ENCODE results near the gene LDLRAD2.
"Not testable (repeated sequence)": the region's sequence is repeated elsewhere in the genome, so short reads cannot be mapped to it uniquely, and the experiment has no call there.

The LDLRAD2 gene

DNA sequence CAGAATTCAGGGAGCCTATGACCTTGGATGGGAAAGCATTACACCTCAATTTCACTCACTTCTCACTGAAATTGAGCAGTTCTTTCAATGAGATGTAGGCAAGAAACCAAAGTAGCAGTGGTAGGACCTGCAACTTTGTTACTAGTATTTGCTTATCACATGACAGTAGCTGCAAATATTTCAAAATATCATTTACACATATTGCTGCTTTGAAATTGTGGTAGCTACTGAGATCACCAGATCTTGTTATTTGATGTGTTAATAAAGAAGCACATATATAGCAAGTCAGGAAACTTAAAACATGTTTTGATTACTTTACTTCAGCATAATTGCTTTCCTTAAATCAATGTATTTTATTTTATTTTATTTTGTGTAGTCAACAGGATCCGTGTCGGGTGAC, 12.9 kb downstream of the LDLRAD2 start:
- no peak for DNase-seq

DNA sequence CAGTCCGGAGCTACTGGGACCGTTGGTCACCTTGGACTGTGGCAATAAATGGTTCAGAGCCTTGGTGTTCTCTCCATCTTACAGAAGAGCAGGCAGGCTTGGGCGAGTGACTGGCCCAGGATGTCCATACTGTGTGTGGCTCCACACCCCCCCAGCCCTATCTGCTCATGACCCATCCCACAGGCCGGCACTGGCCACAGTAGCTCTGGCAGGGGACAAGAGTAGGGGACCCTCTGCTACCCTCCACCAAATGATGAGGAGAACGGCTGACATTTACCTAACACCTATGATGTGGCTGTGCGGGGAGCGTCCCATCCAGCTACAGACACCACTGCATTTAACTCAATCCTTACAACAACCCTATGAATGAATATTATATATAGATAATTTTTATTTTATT, 13.3 kb downstream of the LDLRAD2 start:
- no peak for DNase-seq

DNA sequence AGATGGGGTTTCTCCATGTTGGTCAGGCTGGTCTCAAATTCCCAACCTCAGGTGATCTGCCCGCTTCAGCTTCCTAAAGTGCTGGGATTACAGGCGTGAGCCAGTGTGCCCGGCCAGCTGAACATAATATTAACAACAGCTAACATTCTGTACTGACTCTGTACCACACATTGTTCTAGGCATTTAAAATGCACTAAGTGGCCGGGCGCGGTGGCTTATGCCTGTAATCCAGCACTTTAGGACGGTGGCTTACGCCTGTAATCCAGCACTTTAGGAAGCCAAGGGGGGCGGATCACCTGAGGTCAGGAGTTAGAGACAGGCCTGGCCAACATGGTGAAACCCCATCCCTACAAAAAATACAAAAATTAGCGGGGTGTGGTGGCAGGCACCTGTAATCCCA, 14.6 kb downstream of the LDLRAD2 start:
- DNase-seq, result not testable (repeated sequence)

DNA sequence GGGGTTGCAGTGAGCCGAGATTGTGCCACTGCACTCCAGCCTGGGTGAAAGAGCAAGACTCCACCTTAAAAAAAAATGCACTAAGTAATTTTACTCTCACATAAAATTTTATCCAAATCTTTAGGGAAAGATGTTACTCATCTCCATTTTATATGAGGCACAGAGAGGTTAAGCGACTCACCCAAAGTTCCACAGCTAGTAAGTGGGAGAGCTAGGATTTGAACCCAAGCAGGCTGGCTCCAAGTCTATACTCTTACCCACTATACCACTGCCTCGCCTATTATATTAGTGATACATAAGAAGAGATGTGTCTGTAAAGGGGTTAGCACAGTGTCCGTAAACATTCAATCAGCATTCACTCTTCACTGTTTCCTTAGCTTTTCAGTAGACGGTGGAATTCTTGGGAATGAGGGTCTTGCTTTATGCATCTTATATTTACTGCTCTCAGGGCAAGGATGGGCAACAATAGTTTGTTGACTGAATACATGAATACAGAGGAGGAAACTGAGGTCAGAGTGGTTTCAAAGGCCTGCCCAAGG, 15.1 kb downstream of the LDLRAD2 start:
- DNase-seq, result no peak

DNA sequence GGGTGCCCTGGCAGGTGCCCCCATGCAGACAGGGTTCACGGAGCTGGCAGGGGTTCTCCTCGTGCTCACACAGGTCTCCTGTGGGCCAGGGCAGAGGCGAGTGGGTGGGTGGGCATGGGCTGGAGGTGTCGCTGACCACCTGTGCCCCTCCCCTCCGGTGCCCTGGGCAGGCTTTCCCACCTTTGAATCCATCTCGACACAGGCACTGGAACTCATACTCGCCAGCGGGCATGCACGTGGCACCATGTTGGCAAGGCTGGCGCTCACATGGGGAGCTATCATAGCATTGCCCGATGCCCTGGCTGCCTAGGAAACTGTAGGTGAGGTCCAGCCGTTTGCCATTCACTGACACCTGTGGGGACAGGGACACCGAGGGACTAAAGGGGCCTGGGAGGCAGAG, 16.0 kb downstream of the LDLRAD2 start:
- no peak for DNase-seq

DNA sequence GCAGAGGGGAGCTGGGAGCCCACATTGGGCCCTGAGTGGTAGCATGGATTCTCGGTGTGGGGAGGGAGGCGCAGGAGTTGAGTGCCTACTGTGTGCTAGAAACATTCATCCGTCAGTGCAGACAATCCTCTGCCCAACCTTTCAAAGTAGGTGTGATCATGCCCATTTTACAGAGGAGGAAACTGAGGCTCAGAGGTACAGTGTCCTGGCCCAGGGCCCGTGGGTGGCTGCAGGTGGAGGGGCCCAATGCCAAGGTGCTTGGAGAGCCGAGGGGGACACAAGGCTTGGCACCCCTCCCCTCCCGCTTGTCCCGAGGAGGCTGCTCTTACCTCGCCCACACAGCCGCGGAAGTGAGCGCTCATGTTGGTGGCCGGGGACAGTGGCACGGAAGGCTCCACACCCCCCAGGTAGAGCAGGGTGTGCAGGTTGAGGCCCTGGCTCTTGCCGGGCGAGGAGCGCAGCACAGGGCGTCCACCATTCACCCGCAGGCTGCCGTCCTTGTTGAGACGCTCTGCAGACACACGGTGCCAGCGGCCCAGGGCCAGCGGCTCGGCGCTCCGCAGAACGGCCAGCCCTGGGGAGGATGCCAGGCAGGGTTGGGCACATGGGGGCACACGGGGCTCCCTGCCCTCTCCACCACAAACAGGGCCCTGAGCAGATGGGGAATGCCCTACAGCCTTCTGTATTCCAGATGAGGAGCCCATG, 16.6 kb downstream of the LDLRAD2 start:
- no peak for DNase-seq

DNA sequence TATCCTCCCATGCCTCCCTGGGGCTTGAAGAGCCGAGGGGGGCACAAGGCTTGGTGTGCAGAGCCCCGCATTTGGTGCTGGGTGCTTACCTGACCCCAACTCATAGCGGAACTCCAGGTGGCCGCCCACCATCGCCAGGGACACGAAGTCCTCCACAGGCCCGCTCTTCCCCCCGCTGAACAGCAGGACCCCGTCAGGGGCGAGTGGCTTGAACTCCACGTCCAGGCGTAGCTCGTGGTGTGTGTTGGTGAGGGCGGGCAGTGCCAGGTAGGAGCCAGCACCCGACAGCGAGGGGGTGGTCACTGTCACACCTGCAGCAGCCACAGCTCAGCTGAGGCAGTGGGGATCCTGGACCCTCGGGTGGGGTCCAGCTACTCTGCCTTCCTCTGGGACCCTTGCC, 17.2 kb downstream of the LDLRAD2 start:
- DNase-seq, result no peak

DNA sequence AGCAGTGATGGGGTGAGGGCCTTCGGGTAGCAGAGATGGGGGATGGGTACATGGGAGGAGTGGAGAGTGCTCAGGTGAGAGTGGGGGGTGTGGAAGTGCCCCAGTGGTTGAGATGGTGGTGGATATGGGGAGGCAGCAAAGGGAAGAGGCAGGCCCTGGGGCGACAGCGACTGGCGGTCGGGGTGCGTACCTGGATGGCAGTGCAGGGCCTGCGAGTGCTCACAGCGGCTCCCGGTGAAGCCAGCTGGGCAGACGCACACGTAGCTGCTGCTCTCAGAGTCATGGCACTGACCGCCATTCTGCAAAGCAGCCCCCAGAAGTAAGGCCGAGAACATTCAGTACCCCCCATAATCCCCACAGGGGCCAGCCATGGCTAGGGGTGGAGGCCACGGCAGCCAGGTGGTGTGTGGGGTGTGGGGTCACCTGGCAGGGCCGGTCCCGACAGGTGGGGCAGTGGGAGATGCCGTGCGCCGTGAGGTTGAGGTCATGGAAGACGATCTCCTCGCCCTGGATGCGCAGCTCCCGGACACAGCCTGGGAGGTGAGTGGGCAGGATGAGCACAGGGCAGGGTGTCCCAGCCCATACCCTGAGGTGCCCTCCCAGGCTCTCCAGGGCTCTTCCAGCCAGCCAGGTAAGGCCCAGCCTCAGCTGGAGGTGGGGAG, 18.9 kb downstream of the LDLRAD2 start:
- DNase-seq, result no peak

DNA sequence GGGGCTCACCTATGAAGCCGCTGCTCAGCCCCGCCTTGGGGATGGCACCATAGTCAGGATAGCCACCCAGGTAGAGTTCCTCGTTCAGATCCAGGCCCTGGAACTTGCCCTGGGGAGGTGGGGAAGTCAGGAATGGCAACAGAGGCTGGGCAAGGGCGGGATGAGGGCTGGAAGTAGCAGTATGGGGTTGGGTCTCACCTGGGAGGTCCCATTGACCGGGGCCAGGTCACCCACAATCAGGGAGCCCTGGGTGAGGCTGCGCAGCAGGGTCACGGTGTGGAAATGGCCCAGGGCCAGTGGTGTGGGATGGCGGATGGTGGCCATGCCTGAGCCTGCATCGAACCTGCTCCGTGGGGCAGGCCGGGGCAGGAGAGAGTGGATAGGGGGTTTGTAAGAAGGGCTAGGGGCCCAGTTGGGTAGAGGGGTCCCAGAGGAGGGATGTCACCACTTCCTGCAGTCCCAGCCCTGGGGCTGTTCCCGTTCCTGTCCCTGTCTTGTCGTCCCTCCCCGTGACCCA, 19.4 kb downstream of the LDLRAD2 start:
- no peak for DNase-seq

DNA sequence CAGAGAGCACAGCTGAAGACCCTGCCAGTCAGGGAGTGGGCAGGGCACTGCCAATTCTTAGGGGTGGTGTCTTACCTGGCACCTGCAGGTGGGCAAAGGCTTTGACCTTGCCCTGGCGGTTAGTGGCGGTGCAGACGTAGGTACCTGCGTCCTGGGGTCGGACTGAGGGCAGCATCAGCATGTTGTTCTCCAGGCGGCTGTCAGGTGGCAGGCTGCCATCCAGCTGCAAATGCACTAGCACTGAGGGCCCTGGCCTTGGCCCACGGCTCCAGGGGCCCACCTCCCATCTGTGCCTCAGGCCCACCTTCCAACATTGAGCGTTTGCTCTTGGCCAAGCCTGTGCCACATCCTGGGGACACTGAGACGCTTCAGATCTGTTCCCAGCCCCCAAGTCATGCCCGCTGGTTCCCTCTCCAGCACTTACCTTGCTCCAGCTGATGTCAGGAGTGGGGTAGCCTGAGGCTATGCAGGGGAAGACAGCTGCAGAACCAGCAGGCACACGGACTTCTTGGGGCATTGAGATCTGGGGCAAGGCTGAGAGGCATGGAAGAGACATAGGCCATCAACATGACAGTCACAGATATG, 21.4 kb downstream of the LDLRAD2 start:
- no peak for DNase-seq

DNA sequence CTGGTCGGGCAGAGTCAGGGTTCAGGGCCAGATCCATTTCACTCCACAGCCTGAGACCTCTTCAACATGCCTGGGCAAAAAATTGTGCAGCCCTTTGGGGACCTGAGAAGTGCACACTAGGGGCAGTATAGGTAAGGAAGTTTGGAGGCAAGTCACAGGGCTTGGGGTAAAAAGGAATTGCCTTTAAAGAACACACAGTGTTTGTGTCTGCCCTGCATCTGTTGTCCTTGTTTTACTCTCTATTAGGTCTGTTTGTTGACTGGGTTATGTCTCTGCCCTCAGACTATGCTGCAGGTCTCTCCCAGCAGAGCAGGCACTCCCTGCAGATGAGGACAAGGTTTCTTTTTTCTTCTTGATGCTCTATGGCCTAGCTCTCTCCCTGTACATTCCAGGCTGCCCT, 22.0 kb downstream of the LDLRAD2 start:
- DNase-seq, result no peak

DNA sequence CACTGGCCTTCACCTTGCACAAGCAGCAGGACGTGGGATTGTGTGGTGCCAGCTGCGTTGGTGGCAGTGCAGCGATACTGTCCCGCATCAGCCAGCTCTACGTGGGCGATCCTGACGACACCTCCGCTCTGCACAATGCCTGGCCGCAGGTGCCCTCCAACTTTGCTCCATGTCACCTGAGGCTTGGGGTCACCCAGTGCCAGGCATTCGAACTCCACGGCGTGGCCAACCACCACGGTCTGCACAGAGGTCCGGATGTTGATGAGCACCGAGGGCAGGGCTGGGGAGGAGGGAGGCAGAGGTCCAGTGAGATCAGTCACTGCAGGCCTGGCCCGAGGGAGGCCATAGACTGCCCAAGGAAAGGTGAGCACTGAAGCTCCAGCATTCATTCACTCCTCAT, 22.6 kb downstream of the LDLRAD2 start:
- no peak for DNase-seq

DNA sequence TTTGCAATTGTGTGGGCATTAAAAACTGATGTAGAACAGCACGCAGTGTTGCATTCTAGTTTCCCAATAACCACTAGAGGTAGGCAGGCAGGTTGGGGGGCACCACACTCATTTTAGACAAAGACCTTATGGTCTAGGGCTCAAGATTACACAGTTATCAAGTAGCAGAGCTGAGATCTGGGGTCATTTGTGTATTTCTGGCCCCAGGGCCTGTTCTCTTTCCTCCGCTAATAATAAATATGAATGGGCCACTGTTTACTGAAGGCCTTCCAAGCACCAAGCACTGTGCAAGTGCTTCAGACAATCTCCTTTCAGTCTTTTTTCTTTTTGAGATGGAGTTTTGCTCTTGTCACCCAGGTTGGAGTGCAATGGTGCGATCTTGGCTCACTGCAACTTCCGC, 23.9 kb downstream of the LDLRAD2 start:
- DNase-seq, result no peak

DNA sequence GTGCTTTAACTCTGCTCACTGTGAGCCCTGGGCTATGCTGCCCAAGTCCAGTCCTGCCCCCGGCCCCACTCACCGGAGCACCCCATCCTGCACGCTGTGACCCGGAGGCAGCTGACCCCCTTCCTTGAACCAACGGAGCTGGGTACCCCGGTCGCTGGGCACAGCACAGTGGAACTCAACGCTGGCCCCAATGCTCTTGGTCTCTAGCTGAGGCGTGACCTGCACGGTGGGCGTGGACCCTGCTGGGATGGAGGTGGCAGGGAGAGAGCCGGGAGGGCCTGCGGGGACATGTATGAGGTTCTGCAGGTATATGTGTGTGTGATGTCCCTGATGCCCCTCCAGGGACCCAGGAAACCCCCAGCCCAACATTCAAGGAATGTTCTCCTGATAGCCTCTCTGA, 24.7 kb downstream of the LDLRAD2 start:
- DNase-seq, result no peak

DNA sequence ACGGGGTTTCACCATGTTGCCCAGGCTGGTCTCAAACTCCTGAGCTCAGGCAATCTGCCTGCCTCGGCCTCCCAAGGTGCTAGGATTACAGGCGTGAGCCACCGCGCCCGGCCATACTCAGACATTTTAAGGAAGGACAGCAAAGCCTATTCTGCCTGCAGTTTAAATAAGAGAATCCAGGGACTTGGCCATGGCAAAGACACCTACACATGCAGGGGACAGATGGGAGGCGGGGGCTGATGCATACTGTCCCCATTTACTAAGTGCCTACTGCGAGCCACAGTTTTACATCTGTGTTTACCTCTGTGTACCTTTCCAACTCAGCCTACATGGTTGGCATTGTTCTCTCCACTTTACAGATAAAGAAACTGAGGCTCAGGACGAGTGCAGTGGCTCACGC, 25.4 kb downstream of the LDLRAD2 start:
- no peak for DNase-seq

DNA sequence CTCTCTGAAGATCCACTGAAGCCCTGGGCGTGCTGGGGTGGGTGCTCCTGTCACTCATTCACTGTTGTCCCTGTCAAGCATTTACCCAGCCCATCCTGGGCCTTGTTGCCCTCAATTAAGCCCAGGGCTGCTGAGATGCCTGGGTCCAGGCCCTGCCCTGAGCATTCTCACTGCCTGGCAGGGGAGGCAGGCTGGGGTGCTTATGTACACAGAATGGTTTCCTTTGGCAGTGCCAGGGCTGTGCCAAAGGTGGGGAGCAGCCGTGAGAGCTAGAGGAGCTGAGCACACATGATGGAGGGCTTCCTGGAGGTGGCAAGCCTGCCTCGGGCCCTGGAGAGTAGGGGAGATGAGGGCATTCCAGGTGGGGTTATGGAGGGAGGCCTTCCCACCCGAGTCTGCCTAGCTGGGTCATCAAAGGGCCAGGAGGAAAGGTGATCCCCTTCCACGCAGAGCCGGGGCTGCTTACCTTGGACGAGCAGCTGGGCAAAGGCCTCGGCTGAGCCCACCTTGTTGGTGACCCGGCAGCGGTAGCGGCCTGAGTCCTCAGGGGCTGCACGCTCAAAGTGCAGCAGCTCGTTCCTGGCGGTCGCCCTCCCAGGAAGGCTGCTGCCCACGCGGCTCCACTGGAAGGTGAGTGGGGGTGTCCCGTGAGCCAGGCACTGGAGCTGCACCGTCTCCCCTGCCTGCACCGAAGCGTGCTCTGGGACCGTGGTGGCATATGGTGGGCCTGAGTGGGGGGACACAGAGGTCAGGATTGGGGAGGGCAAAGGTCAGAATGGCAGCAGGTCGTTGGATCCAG, 26.5 kb downstream of the LDLRAD2 start:
- DNase-seq, result no peak

DNA sequence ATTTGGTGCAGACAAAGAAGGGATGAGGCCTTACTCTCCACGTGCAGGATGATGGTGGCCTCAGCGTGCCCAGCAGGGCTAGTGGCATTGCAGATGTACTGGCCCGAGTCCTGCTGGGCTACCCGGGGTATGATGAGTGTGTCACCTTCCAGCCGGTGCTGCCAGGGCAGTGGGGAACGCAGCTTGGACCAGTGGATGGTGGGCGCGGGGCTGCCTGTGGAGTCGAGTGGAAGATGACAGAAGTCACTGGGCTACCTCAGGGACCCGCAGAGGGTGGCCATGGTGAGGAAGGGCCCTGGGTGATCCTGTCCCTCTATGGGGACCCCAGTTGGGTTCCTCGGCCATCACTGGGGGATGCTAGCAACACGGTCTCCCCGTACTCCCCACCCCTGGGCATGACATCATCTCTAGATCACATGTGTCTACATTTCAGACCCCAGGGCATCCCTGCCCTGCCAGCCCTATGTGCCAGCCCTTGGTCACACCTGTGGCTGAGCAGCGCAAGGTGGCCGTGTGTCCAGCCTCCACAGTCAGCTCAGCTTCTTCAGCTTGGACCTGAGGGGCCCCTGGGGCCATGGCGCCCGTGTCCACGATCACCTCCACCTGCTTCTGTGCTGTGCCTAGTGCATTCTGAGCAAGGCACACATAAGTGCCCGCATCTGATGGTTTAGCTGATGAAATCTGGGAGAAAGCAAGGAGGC, 27.4 kb downstream of the LDLRAD2 start:
- DNase-seq, result no peak

DNA sequence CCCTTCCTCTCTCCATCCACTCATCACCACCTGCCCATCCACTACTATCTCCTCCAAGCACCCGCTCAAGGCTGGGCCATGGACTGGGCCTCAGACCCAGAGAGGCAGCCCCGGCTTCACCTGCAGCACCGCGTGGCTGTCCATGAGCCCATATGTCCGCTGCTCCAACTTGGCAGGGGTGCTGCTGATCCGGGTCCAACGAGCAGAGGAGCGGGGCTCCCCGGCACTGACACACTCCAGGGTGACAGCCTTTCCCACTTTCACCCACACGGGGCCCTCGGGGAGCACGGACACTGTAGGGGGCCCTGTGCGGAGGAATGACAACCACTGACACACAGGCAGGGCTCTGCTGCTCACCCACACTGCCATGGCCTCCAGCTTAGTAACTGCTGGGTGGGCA, 28.9 kb downstream of the LDLRAD2 start:
- DNase-seq, result no peak

DNA sequence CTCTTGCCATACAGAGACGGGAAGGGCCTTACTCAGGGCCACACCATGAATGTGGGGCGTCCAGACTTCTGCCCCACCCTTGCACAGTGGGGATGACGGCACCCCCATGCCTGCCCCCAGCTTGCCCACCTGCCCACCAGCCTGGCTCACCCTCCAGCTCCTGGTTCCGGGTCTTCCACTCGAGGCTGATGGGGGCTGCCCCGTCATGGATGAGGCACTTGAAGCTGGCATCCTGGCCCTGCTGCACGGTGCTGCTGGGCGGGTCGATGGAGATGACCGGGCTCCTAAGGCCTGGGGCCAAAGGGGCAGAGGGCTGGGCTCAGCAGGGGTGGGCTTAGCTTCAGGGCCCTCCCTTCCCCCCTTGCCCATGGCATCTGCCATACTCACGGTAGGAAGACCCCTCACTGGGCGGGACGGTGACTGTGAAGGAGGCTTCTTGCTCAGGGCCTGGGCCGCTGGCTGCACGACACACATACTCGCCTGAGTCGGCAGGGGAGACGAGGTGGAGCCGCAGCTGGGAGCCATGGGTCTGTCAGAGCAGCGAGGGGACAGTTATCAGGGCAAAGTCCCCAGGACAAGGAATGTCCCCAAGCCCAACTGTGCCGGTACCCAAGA, 29.9 kb downstream of the LDLRAD2 start:
- no peak for DNase-seq

DNA sequence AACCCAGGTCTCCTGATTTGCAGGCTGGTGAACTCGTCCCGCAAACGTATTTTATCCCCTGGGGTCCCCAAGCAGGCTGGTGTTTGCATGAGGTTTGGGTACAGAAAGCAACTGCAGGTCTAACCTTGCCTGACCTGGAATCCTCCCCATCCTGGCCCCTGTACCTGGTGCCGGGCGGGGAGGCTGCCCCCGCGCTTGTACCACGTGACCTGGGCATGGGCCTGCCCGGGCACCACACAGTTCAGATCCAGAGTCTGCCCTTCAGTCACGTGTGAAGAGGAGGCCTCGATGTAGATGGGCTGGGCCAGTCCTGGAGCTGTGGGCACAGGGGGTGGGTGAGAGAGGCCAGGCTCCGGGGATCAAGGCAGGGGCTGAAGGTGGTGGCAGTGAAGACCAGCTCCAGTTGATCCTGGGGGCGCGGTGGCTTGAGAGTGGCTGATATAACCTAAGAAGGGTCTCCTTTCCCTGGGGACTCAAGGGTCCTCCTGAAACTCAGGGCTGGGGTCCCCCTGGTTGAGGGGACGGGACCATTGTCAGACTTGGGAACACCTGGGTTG, 30.6 kb downstream of the LDLRAD2 start:
- no peak for DNase-seq

DNA sequence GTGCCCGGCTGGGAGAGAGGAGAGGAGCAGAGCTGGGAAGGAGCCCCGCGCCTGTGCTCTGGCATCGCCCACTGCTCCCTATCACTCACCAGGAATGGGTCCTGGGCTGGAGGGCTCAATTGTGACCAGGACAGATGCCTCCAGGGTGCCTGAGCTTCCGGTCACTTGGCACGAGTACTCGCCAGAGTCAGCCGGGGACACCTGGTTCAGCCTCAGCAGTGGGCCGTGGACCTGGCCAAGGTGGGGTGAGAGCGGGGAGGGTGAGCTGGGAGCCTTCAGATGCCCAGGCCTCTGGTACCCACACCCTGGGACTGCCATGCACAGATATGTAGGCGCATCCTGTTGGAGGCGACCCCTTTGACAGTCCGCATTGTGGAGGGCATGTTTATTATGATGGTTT, 31.1 kb downstream of the LDLRAD2 start:
- DNase-seq, result no peak

DNA sequence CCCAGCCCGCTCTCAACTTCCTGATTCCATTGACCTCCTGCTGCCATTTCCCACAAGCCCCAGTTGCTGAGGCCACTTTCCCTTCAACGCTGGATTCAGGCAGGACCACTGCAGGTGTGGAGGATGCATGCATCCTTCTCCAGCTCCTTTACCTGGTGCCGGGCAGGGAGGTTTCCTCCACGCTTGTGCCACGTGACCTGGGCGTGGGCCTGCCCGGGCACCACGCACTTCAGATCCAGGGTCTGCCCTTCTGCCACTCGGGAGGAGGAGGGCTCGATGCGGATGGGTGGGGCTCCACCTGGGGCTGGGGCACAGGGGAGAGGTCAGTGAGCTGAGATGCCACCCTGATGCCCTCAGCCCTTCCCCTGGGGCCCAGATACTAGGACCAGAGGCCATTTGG, 31.9 kb downstream of the LDLRAD2 start:
- no peak for DNase-seq

Measured in T1000 (cell line).